ENCODE measurements around the gene P2RY4. TPM values are rescaled to one million over a fixed set of nuclear protein-coding genes. Genes with fewer than 3 reads are reported as not detected.
A peak's percentile ranks its signal among the peaks of the same experiment; 100 is the strongest.

Gene P2RY4
- polyA plus RNA-seq, 1 donor (not counting 4 experiments of a cell fraction or from before 2014, with no cell fraction given): not detected

GRCh38 chrX:70254909-70255308 lies 5.1 kb downstream of the P2RY4 start:
- H3K27ac ChIP-seq (ENCODE audit: control insufficient read depth, insufficient read depth, low read length): no peak overlapping the region
- H4K20me1 ChIP-seq (ENCODE audit: control insufficient read depth, extremely low read depth, insufficient read depth, low read length): no peaks in the 10 kb centered on the region
- H3K4me2 ChIP-seq (ENCODE audit: control insufficient read depth, extremely low read depth, insufficient read depth, low read depth, low read length): no peak overlapping the region
- H3K9me3 ChIP-seq (ENCODE audit: control insufficient read depth, low read depth, low read length): no peaks in the 10 kb centered on the region
- no peaks in the 10 kb centered on the region for H3K79me2 ChIP-seq (ENCODE audit: control insufficient read depth, insufficient read depth, low read length)
- H3K4me3 ChIP-seq (ENCODE audit: control insufficient read depth in 2 of 3, extremely low read depth in 1 of 3, insufficient read depth in 2 of 3, low read depth in 1 of 3, low read length in 3 of 3): no peak overlapping the region
- FAIRE-seq: no peak
- peaks cover 18% of the 10 kb centered on the region for H3K4me1 ChIP-seq (ENCODE audit: control insufficient read depth, extremely low read depth, insufficient read depth, low read length)
- H3K27me3 ChIP-seq (ENCODE audit: control insufficient read depth, extremely low read depth, insufficient read depth, low read length): no peaks in the 10 kb centered on the region
- dilution Hi-C loops (cut with MboI; ENCODE audit: extremely low pct_ligation_motif_present, low sequenced_read_pairs): no loop called here
- no peak for DNase-seq (ENCODE audit: low read depth, low spot score)
- H2AFZ ChIP-seq (ENCODE audit: control insufficient read depth, low read length): no peak overlapping the region
- no peaks in the 10 kb centered on the region for H3K9me1 ChIP-seq (ENCODE audit: control insufficient read depth, extremely low read depth, insufficient read depth, low read length)
- TF ChIP-seq EZH2 (IDR thresholded peaks at IDR 0.05; ENCODE audit: low read length): no peak
- TF ChIP-seq, protein P1, sequence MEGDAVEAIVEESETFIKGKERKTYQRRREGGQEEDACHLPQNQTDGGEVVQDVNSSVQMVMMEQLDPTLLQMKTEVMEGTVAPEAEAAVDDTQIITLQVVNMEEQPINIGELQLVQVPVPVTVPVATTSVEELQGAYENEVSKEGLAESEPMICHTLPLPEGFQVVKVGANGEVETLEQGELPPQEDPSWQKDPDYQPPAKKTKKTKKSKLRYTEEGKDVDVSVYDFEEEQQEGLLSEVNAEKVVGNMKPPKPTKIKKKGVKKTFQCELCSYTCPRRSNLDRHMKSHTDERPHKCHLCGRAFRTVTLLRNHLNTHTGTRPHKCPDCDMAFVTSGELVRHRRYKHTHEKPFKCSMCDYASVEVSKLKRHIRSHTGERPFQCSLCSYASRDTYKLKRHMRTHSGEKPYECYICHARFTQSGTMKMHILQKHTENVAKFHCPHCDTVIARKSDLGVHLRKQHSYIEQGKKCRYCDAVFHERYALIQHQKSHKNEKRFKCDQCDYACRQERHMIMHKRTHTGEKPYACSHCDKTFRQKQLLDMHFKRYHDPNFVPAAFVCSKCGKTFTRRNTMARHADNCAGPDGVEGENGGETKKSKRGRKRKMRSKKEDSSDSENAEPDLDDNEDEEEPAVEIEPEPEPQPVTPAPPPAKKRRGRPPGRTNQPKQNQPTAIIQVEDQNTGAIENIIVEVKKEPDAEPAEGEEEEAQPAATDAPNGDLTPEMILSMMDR (optimal IDR thresholded peaks at IDR 0.05 in 1 of 3, IDR thresholded peaks at IDR 0.05 in 1 of 3, conservative IDR thresholded peaks at IDR 0.05 in 1 of 3; ENCODE audit: extremely low read depth in 1 of 3, insufficient read depth in 2 of 3, low read length in 3 of 3): no peak
- no peaks in the 10 kb centered on the region for H3K36me3 ChIP-seq (ENCODE audit: control insufficient read depth in 2 of 2, extremely low read depth in 1 of 2, insufficient read depth in 2 of 2, low read length in 2 of 2)
- no peak overlapping the region for H3K9ac ChIP-seq (ENCODE audit: control insufficient read depth, extremely low read depth, insufficient read depth, low read length)

GRCh38 chrX:70254063-70254400 lies 6.0 kb downstream of the P2RY4 start:
- FAIRE-seq: no peak
- dilution Hi-C loops (cut with MboI; ENCODE audit: extremely low pct_ligation_motif_present, low sequenced_read_pairs): no loop called here
- peak overlapping the region; percentile 24 for H2AFZ ChIP-seq (ENCODE audit: control insufficient read depth, low read length)

More at GRCh38 chrX:70254063-70254400, 6.0 kb downstream of the P2RY4 start:
- no peak overlapping the region for H3K9ac ChIP-seq (ENCODE audit: control insufficient read depth, extremely low read depth, insufficient read depth, low read length)
- peak overlapping the region; percentile 86 for H3K27ac ChIP-seq (ENCODE audit: control insufficient read depth, insufficient read depth, low read length)
- no peak for TF ChIP-seq EZH2 (IDR thresholded peaks at IDR 0.05; ENCODE audit: low read length)
- TF ChIP-seq, protein P1 (optimal IDR thresholded peaks at IDR 0.05 in 1 of 3, IDR thresholded peaks at IDR 0.05 in 1 of 3, conservative IDR thresholded peaks at IDR 0.05 in 1 of 3; ENCODE audit: extremely low read depth in 1 of 3, insufficient read depth in 2 of 3, low read length in 3 of 3): no peak
- H3K4me1 ChIP-seq (ENCODE audit: control insufficient read depth, extremely low read depth, insufficient read depth, low read length): peaks cover 18% of the 10 kb centered on the region
- no peaks in the 10 kb centered on the region for H3K36me3 ChIP-seq (ENCODE audit: control insufficient read depth in 2 of 2, extremely low read depth in 1 of 2, insufficient read depth in 2 of 2, low read length in 2 of 2)
- H4K20me1 ChIP-seq (ENCODE audit: control insufficient read depth, extremely low read depth, insufficient read depth, low read length): no peaks in the 10 kb centered on the region
- no peaks in the 10 kb centered on the region for H3K9me3 ChIP-seq (ENCODE audit: control insufficient read depth, low read depth, low read length)
- no peak overlapping the region for H3K4me3 ChIP-seq (ENCODE audit: control insufficient read depth in 2 of 3, extremely low read depth in 1 of 3, insufficient read depth in 2 of 3, low read depth in 1 of 3, low read length in 3 of 3)
- DNase-seq (ENCODE audit: low read depth, low spot score): no peak
- H3K27me3 ChIP-seq (ENCODE audit: control insufficient read depth, extremely low read depth, insufficient read depth, low read length): no peaks in the 10 kb centered on the region
- no peaks in the 10 kb centered on the region for H3K9me1 ChIP-seq (ENCODE audit: control insufficient read depth, extremely low read depth, insufficient read depth, low read length)
- peak overlapping the region; percentile 62 for H3K4me2 ChIP-seq (ENCODE audit: control insufficient read depth, extremely low read depth, insufficient read depth, low read depth, low read length)
- H3K79me2 ChIP-seq (ENCODE audit: control insufficient read depth, insufficient read depth, low read length): no peaks in the 10 kb centered on the region
